Spleen (tissue), 11 donors: Measurements from ENCODE around the gene EFL1. TPM values are rescaled to one million over a fixed set of nuclear protein-coding genes. Genes with fewer than 3 reads are reported as not detected.

ENCODE experiments used
- DNase-seq: peaks from one replicate; pipeline ENCODE4 v3.0.0-alpha.2; 2020
- H3K27ac ChIP-seq, 8 donors: fragments of 200-600 bp; sonication (generic) in 7 of 8; 1 replicate in 4 of 8; 2 replicates in 4 of 8; pipeline versions ENCODE4 v1.5.0 to v1.8.0; 2016 to 2021; ENCODE audit warnings: inconsistent platforms in 4 of 8, mild to moderate bottlenecking in 4 of 8, moderate library complexity in 1 of 8
- H3K27me3 ChIP-seq, 7 donors: fragments of 200-600 bp; sonication (generic) in 6 of 7; replicated peaks in 1 of 7; 1 replicate in 4 of 7; 2 replicates in 3 of 7; pipeline versions ENCODE4 v1.5.0 to v1.8.0; 2016 to 2021; ENCODE audit warnings: inconsistent platforms in 3 of 7, mild to moderate bottlenecking in 1 of 7
- H3K36me3 ChIP-seq, 6 donors: fragments of 200-600 bp; sonication (generic) in 5 of 6; 1 replicate in 4 of 6; 2 replicates in 2 of 6; pipeline versions ENCODE4 v1.5.0 to v1.8.0; 2016 to 2021; ENCODE audit warnings: inconsistent platforms in 2 of 6
- H3K4me1 ChIP-seq, 6 donors: fragments of 200-600 bp; sonication (generic) in 5 of 6; 1 replicate in 3 of 6; 2 replicates in 3 of 6; pipeline versions ENCODE4 v1.5.0 to v1.8.0; 2016 to 2021; ENCODE audit warnings: inconsistent platforms in 3 of 6
- H3K4me3 ChIP-seq, 8 donors: fragments of 200-600 bp; sonication (generic) in 7 of 8; 1 replicate in 4 of 8; 2 replicates in 4 of 8; pipeline versions ENCODE4 v1.5.0 to v1.8.0; 2016 to 2021; ENCODE audit warnings: inconsistent platforms in 4 of 8, mild to moderate bottlenecking in 4 of 8, moderate library complexity in 2 of 8
- H3K9me3 ChIP-seq, 8 donors: fragments of 200-600 bp; sonication (generic) in 7 of 8; 1 replicate in 4 of 8; 2 replicates in 4 of 8; pipeline versions ENCODE4 v1.5.0 to v1.8.0; 2016 to 2021; ENCODE audit warnings: inconsistent platforms in 4 of 8
- POLR2A ChIP-seq, 3 donors: fragments of 450-650 bp; IDR thresholded peaks; one replicate each; pipeline ENCODE4 v1.5.1; 2017; ENCODE audit warnings: antibody characterized with exemption in 3 of 3, mild to moderate bottlenecking in 1 of 3
- POLR2AphosphoS5 ChIP-seq, 3 donors: sonication (generic); formaldehyde crosslinking; IDR thresholded peaks; one replicate each; pipeline ENCODE4 v1.5.1; 2017; ENCODE audit warnings: antibody characterized with exemption in 3 of 3
- WGBS, 5 donors: extraction: QIAGEN DNeasy Blood & Tissue Kit in 3 of 5; methylation state at CpG; one replicate each; pipeline versions ENCODE4 v1.1.5 to v1.1.7; 2013 to 2018; 5-methylcytosine and 5-hydroxymethylcytosine counted together
- intact Hi-C: fragments of 100-400 bp; cut with DNase I; formaldehyde crosslinking; loops from one replicate; pipeline ENCODE4 v1.15.0; 2023; ENCODE audit warnings: low total_unique reads
- polyA plus RNA-seq, 3 donors: library from polyadenylated mRNA; stranded (reverse); fragments of 200-250 nt; gene quantifications; one replicate each; pipeline ENCODE4 v1.2.1, GENCODE V29; 2013
- total RNA-seq, 7 donors: library from RNA; depleted of rRNA in 3 of 7; stranded (reverse); fragments of >200 nt in 3 of 7; fragmentation: NEBNext Ultra II Directional in 4 of 7; extraction: Animal tissue kit (Norgen Biotek cat#: 25700) in 4 of 7; gene quantifications; one replicate each; pipeline versions ENCODE4 v1.1.0 to v1.2.1, GENCODE V29; 2016 to 2021
- TF ChIP-seq, protein P1 (sequence below), 11 experiments: fragments of 200-600 bp in 7 of 11; fragments of 450-650 bp in 4 of 11; sonication (generic) in 4 of 11; IDR thresholded peaks in 8 of 11; conservative IDR thresholded peaks in 3 of 11; 1 replicate in 7 of 11; 2 replicates in 4 of 11; pipeline versions ENCODE4 v1.4.0 to v1.8.0; 2016 to 2021; ENCODE audit warnings: antibody characterized with exemption in 11 of 11, inconsistent platforms in 4 of 11, mild to moderate bottlenecking in 1 of 11
- donor health status: healthy with polysubstance abuse.
- donor health status: DM: no; HTN: no; CAD: no; lungs with moderate emphysema.
- donor health status: DM: no; HTN: no; CAD: no.
- donor health status: Bipolar disorder and iron deficiency.
- donor health status: healthy.
- donor health status: DM: no; HTN: no; CAD: no.
- donor health status: DM: yes; HTN: yes; CAD: no.

EFL1 gene
- total and polyA plus RNA-seq, 10 donors = 3.1 to 21.9 (median 17.4) TPM

DNA sequence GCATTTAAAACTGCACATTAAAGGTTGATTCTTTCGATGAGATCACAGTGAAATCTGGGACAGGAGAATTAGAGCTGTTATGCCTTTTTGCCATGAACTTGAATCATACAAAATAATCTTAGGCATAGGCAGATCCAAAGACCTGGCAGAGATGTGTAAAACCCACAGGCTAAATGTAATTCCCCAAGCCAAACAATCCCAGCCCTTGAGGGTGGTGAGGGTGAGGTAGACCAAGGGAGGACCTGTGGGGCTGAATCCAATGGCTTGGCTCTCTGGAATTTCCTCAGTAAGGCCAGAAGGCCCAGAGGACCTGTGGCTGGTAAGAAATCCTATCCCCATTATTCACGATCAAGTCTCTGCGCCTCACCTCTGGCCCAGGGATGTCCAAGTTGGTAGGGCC is 136.2 kb downstream of the EFL1 start:
- 97 to 100% (median 99%) methylated on average over 3 of the region's 3 CpGs for WGBS, 5 donors
- intact Hi-C loops = no loop called here

DNA sequence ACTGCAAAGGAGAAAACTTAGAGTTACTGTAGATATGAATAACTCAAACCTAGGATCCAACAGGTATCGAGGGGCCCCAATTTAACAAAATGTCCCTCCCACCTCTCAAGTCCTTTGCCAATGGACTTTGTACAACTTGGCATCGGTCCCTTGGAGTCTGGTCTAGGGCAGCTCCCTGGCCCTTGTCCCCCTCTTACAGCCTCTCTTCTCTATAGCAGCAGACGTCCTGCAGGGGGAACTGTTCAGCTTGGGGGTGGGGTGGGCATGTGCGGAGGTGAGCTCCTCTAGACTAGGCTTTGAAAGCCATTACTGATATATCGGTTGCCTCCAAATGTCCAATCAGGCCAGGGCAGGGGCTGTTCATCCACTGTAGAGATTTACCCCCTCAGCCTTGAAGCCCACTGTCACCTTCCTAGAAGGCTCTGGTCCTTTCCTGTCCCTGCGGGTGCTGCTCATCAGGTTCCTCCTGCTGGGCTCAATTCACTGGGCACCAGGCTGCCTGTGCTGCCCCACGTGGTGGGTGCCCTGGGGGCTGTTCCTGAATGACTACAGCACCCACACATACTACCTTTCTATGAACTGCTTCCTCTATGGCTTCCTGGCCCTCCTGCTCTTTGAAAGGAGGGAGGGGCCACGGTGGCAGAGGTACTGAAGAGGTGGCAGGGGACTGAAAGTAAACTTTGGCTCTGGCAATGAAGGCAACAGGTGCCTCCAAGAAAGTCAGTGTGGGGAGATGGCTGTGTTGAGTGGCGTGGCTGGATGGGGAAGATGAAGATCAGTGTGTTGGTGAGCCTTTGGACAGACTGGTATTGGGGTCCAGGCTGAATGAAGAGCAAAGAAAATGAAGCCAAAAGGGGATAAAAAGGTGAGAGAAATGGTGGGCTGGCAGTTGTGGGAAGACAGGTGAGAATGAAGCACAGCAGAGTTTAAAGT is 137.9 kb downstream of the EFL1 start:
- Histone ChIP-seq H3K36me3 (peaks cover 0 to 75% (median 7%) of the 10 kb centered on the region in 6 donors), H3K27me3 (no peaks in the 10 kb centered on the region), H3K9me3 (no peaks in the 10 kb centered on the region), H3K4me3 (no peak overlapping the region), H3K27ac (no peak overlapping the region), H3K4me1 (no peaks in the 10 kb centered on the region)
- intact Hi-C loops = no loop called here
- TF ChIP-seq POLR2AphosphoS5 (IDR thresholded peaks at IDR 0.05) = no peak
- no peak for TF ChIP-seq POLR2A (IDR thresholded peaks at IDR 0.05)
- TF ChIP-seq, protein P1, sequence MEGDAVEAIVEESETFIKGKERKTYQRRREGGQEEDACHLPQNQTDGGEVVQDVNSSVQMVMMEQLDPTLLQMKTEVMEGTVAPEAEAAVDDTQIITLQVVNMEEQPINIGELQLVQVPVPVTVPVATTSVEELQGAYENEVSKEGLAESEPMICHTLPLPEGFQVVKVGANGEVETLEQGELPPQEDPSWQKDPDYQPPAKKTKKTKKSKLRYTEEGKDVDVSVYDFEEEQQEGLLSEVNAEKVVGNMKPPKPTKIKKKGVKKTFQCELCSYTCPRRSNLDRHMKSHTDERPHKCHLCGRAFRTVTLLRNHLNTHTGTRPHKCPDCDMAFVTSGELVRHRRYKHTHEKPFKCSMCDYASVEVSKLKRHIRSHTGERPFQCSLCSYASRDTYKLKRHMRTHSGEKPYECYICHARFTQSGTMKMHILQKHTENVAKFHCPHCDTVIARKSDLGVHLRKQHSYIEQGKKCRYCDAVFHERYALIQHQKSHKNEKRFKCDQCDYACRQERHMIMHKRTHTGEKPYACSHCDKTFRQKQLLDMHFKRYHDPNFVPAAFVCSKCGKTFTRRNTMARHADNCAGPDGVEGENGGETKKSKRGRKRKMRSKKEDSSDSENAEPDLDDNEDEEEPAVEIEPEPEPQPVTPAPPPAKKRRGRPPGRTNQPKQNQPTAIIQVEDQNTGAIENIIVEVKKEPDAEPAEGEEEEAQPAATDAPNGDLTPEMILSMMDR (IDR thresholded peaks at IDR 0.05 in 8 of 11, conservative IDR thresholded peaks at IDR 0.05 in 3 of 11) = no peak
- no peak for DNase-seq
- 70 to 81% (median 80%) methylated on average over 9 of the region's 9 CpGs for WGBS, 5 donors

More for the DNA sequence above, 136.2 kb downstream of the EFL1 start:
- H3K4me1 ChIP-seq = no peaks in the 10 kb centered on the region
- no peak for DNase-seq
- no peak for TF ChIP-seq POLR2A (IDR thresholded peaks at IDR 0.05)
- TF ChIP-seq, protein P1 (IDR thresholded peaks at IDR 0.05 in 8 of 11, conservative IDR thresholded peaks at IDR 0.05 in 3 of 11) = no peak
- TF ChIP-seq POLR2AphosphoS5 (IDR thresholded peaks at IDR 0.05) = no peak
- H3K4me3 ChIP-seq = no peak overlapping the region
- no peaks in the 10 kb centered on the region for H3K9me3 ChIP-seq
- H3K27me3 ChIP-seq = no peaks in the 10 kb centered on the region
- no peak overlapping the region for H3K27ac ChIP-seq
- H3K36me3 ChIP-seq = peaks cover 0 to 78% (median 14%) of the 10 kb centered on the region in 6 donors

DNA sequence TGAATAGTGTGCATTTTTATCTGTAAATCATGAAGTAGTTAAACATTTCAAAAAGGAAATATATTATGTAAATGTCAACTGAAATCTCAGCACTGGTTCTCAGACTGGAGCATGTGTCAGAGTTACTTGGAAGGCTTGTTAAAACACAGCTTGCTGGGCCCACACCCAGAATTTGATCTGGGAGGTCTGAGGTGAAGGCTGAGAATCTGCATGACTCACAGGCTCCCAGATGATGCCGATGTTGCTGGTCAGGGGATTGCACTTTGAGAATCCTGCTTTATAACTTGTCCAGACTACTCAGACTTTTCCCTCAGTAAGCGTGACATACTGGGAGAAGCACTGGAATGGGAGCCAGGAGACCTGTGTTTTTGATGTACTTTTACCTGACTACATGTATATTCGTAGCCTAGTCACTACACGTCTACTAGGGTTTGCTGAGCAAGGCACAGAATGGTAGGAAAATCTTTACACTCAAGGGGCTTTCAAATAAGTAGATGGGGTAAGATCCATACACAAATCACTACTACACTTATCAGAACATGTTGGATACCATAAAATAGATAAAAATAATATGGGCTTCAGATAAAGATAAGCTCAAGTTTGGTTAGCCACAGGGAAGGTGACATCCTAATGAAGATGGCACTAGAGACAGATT is 139.7 kb downstream of the EFL1 start:
- no peak for DNase-seq
- peaks cover 0 to 67% (median 3%) of the 10 kb centered on the region in 6 donors for H3K36me3 ChIP-seq
- no peak for TF ChIP-seq POLR2A (IDR thresholded peaks at IDR 0.05)
- TF ChIP-seq, protein P1 (IDR thresholded peaks at IDR 0.05 in 8 of 11, conservative IDR thresholded peaks at IDR 0.05 in 3 of 11) = no peak
- no peak for TF ChIP-seq POLR2AphosphoS5 (IDR thresholded peaks at IDR 0.05)
- no peaks in the 10 kb centered on the region for H3K4me1 ChIP-seq
- no peak overlapping the region for H3K27ac ChIP-seq
- WGBS, 5 donors = 82 to 100% (median 91%) methylated on average over 4 of the region's 4 CpGs
- intact Hi-C loops = no loop called here
- H3K4me3 ChIP-seq = no peak overlapping the region
- no peaks in the 10 kb centered on the region for H3K9me3 ChIP-seq
- no peaks in the 10 kb centered on the region for H3K27me3 ChIP-seq

DNA sequence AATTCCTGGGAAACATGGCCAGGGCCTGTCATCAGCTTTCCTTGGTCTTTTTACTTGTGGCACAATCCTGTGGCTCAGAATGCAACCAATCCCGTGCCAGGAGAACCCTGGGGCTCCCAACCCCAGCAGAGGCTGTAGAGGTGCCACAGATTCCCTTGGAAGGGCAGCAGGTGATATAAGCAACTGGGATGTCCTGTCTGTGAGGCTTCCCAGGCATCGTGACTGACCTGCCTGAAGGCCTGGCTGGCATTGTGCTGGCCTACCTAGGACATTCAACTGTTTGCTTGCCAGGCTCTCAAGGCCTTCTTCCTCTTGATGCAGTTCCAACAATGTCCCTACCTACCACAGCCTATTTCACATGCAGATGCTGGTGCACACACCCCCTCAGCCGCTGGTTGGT is 144.5 kb downstream of the EFL1 start:
- intact Hi-C loops = no loop called here
- H3K27ac ChIP-seq = no peak overlapping the region
- H3K27me3 ChIP-seq = no peaks in the 10 kb centered on the region
- TF ChIP-seq POLR2AphosphoS5 (IDR thresholded peaks at IDR 0.05) (no peak), POLR2A (IDR thresholded peaks at IDR 0.05) (no peak)
- TF ChIP-seq, protein P1 (IDR thresholded peaks at IDR 0.05 in 8 of 11, conservative IDR thresholded peaks at IDR 0.05 in 3 of 11) = no peak
- no peak overlapping the region for H3K4me3 ChIP-seq
- 64 to 78% (median 78%) methylated on average over 3 of the region's 3 CpGs for WGBS, 5 donors
- H3K36me3 ChIP-seq = peaks cover 0 to 31% (median 0%) of the 10 kb centered on the region in 6 donors
- H3K4me1 ChIP-seq = no peaks in the 10 kb centered on the region
- no peaks in the 10 kb centered on the region for H3K9me3 ChIP-seq
- no peak for DNase-seq
